Central memory CD8-positive, alpha-beta T cell (primary cell): ENCODE data around the gene PARG.
"Not testable (repeated sequence)": the region's sequence is repeated elsewhere in the genome, so short reads cannot be mapped to it uniquely, and the experiment has no call there.

Experiments
- ATAC-seq: fragments of 150-1000 bp; cut with Tn5 transposase; replicated peaks from 2 replicates; pipeline ENCODE4 v1.10.0; 2022; ENCODE audit warnings: mild to moderate bottlenecking, moderate FRiP score, moderate number of reproducible peaks; ENCODE audit not compliant: poor library complexity, severe bottlenecking; ENCODE audit errors: extremely low read depth
- DNase-seq, 2 donors: peaks; one replicate each; pipeline ENCODE4 v3.0.0; 2021; ENCODE audit warnings: low spot score in 2 of 2
- H3K27ac Mint-ChIP-seq: one replicate; pipeline ENCODE4 v1.8.0; 2022; ENCODE audit warnings: low read depth, mild to moderate bottlenecking, moderate library complexity, mixed read lengths
- H3K27me3 Mint-ChIP-seq: one replicate; pipeline ENCODE4 v1.8.0; 2022; ENCODE audit warnings: mixed read lengths
- H3K36me3 Mint-ChIP-seq: one replicate; pipeline ENCODE4 v1.8.0; 2022; ENCODE audit warnings: mild to moderate bottlenecking, moderate library complexity, mixed read lengths; ENCODE audit not compliant: insufficient read depth
- H3K4me1 Mint-ChIP-seq: one replicate; pipeline ENCODE4 v1.8.0; 2022; ENCODE audit warnings: mixed read lengths
- H3K4me3 Mint-ChIP-seq: one replicate; pipeline ENCODE4 v1.8.0; 2022; ENCODE audit warnings: mild to moderate bottlenecking, moderate library complexity, mixed read lengths
- H3K9me3 Mint-ChIP-seq: one replicate; pipeline ENCODE4 v1.8.0; 2022; ENCODE audit warnings: mixed read lengths

The PARG gene

DNA sequence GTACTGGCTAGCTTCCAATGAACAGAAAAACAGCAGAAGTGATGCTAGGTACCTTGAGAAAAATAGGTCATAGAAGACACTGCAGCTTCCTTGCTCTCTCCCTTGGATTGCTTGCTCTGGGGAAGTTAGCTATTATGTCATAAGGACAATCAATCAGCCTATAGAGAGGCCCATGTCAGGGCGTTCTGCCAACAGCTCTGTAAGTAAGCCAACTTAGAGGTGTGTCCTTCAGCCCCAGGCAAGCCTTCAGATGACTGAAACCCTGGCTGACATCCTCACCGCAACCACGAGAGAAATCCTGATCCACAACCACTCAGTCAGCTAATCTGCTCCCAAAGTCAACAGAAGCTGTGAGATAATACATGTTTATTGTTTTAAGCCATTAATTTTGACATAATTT, 58.0 kb downstream of the PARG start:
- H3K27ac Mint-ChIP-seq, H3K9me3 Mint-ChIP-seq, H3K36me3 Mint-ChIP-seq, ATAC-seq, H3K27me3 Mint-ChIP-seq, DNase-seq, H3K4me3 Mint-ChIP-seq, H3K4me1 Mint-ChIP-seq: not testable (repeated sequence)

DNA sequence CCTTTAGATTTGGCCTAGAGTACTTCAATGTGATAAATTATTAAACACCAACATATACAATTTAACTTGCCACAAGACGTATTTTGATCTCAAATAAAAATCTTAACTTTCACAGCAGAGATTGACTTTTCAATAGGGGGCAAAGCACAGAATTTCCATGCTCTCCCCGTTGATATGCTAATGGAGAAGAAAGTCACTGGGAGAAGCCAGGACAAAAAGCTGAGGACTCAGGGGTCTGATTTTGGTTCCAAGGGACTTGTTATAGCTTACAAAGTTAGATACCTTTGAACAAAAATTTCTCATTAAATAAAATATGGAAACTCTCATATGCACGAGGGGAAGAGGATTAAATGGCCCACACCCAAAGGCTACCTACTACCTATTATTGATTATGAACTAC, 59.5 kb downstream of the PARG start:
- DNase-seq, H3K36me3 Mint-ChIP-seq, H3K9me3 Mint-ChIP-seq, H3K27me3 Mint-ChIP-seq, H3K4me3 Mint-ChIP-seq, H3K4me1 Mint-ChIP-seq, ATAC-seq, H3K27ac Mint-ChIP-seq: not testable (repeated sequence)

GRCh38 chr10:49872740-49873139, 69.1 kb downstream of the PARG start:
- not testable (repeated sequence) for H3K9me3 Mint-ChIP-seq, H3K27me3 Mint-ChIP-seq, DNase-seq, H3K36me3 Mint-ChIP-seq, ATAC-seq, H3K4me1 Mint-ChIP-seq, H3K27ac Mint-ChIP-seq, H3K4me3 Mint-ChIP-seq

- H3K27ac Mint-ChIP-seq, H3K4me3 Mint-ChIP-seq, H3K36me3 Mint-ChIP-seq, H3K9me3 Mint-ChIP-seq, ATAC-seq, H3K4me1 Mint-ChIP-seq, DNase-seq, H3K27me3 Mint-ChIP-seq: not testable (repeated sequence)
These were observed 70.4 kb downstream of the PARG start for GRCh38 chr10:49871462-49871861.

GRCh38 chr10:49859933-49860332, 81.9 kb downstream of the PARG start:
- H3K4me1 Mint-ChIP-seq, H3K9me3 Mint-ChIP-seq, H3K4me3 Mint-ChIP-seq, H3K27me3 Mint-ChIP-seq, DNase-seq, H3K27ac Mint-ChIP-seq, H3K36me3 Mint-ChIP-seq, ATAC-seq: not testable (repeated sequence)

GRCh38 chr10:49858697-49859382, 83.0 kb downstream of the PARG start:
- not testable (repeated sequence) for H3K36me3 Mint-ChIP-seq

GRCh38 chr10:49849520-49849919, 92.3 kb downstream of the PARG start:
- H3K4me1 Mint-ChIP-seq, H3K4me3 Mint-ChIP-seq, H3K27ac Mint-ChIP-seq, ATAC-seq, H3K36me3 Mint-ChIP-seq, H3K9me3 Mint-ChIP-seq, H3K27me3 Mint-ChIP-seq, DNase-seq: not testable (repeated sequence)

More at GRCh38 chr10:49858697-49859382, 83.0 kb downstream of the PARG start:
- H3K9me3 Mint-ChIP-seq, H3K27ac Mint-ChIP-seq, DNase-seq, H3K4me3 Mint-ChIP-seq, H3K27me3 Mint-ChIP-seq, ATAC-seq, H3K4me1 Mint-ChIP-seq: not testable (repeated sequence)

- Mint-ChIP-seq H3K4me3 (no peak overlapping the region), H3K4me1 (no peaks in the 10 kb centered on the region), H3K27ac (no peak overlapping the region), H3K27me3 (no peaks in the 10 kb centered on the region), H3K36me3 (peaks cover 29% of the 10 kb centered on the region), H3K9me3 (no peaks in the 10 kb centered on the region)
- DNase-seq (no peak), ATAC-seq (no peak)
These were observed 96.8 kb downstream of the PARG start for GRCh38 chr10:49844775-49845595.

DNA sequence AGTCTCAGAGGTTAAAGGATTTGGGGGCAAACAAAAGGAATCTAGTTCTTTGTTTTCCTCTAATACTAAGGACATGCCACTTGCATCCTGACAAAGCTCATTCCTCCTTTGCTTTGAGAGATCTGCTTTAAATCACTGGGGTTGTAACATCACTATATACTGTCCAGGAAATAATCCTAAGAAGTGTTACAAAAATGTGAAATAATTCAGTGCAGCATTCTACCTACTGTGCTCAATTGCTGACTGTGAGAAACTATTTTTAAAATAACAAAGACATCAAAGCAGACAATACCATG, 99.5 kb downstream of the PARG start:
- not testable (repeated sequence) for H3K9me3 Mint-ChIP-seq, H3K27me3 Mint-ChIP-seq, ATAC-seq, H3K4me3 Mint-ChIP-seq, H3K4me1 Mint-ChIP-seq, H3K27ac Mint-ChIP-seq, DNase-seq
- peaks cover 43% of the 10 kb centered on the region for H3K36me3 Mint-ChIP-seq

GRCh38 chr10:49841615-49842332, 100.1 kb downstream of the PARG start:
- H3K4me1 Mint-ChIP-seq, result no peaks in the 10 kb centered on the region
- H3K27me3 Mint-ChIP-seq, result no peaks in the 10 kb centered on the region
- no peak overlapping the region for H3K27ac Mint-ChIP-seq
- ATAC-seq (no peak), DNase-seq (no peak)
- peaks cover 47% of the 10 kb centered on the region for H3K36me3 Mint-ChIP-seq
- no peak overlapping the region for H3K4me3 Mint-ChIP-seq
- no peaks in the 10 kb centered on the region for H3K9me3 Mint-ChIP-seq

- Mint-ChIP-seq H3K9me3 (no peaks in the 10 kb centered on the region), H3K27ac (no peak overlapping the region), H3K27me3 (no peaks in the 10 kb centered on the region), H3K4me1 (no peaks in the 10 kb centered on the region), H3K36me3 (peaks cover 43% of the 10 kb centered on the region), H3K4me3 (no peak overlapping the region)
- DNase-seq, result no peak
- ATAC-seq, result no peak
These were observed 104.1 kb downstream of the PARG start for GRCh38 chr10:49837685-49838084.

DNA sequence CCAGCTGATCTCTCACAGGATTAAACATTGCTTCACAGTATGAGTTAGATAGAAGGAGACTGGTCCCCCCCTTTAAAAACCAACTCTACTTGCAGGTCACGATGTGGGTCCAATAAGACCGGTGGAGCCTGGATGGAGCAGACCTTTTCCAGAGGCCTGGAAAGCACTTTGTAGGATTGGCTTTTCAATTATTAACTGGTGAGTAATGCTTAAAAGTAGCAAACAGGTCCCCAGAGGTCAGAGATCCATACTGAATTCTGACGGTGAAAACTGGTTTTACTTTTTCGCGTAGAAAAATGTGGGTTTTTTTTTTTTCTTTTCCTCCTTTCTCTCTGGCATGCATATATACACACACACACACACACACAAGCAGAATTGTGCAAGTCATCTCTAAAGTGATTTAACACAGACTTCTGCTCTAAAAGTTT, 104.8 kb downstream of the PARG start:
- no peak for DNase-seq
- H3K4me1 Mint-ChIP-seq, result no peaks in the 10 kb centered on the region
- H3K27me3 Mint-ChIP-seq, result no peaks in the 10 kb centered on the region
- no peak for ATAC-seq
- no peak overlapping the region for H3K4me3 Mint-ChIP-seq
- H3K27ac Mint-ChIP-seq, result no peak overlapping the region
- H3K9me3 Mint-ChIP-seq, result no peaks in the 10 kb centered on the region
- H3K36me3 Mint-ChIP-seq, result peaks cover 39% of the 10 kb centered on the region

DNA sequence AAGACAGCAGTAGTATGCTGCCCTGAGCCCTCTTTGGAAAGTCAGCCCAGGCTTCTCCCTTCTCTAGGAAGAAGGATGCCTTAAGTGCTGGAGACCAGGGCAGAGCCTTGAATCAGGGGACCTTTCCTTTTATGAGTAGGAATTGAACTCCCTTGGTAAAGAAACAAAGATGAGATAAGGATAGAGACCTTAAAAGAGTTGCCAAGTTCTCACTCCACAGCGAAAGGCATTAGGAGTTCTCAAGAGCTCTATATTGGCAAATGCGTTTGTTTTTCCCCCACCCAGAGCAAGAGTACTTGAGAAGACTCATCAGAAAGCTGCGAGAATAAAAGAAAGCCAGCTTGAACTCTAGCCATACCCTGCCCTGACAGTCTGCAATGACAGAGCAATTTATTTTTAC, 106.9 kb downstream of the PARG start:
- Mint-ChIP-seq H3K36me3 (peaks cover 33% of the 10 kb centered on the region), H3K4me3 (no peak overlapping the region), H3K9me3 (no peaks in the 10 kb centered on the region), H3K27ac (no peak overlapping the region), H3K27me3 (no peaks in the 10 kb centered on the region), H3K4me1 (no peaks in the 10 kb centered on the region)
- ATAC-seq (no peak), DNase-seq (no peak)
